SK-N-MC (cell line): Measurements from ENCODE around the gene HOXB5.

Experiments used
- EZH2 ChIP-seq: fragments of 200-600 bp; sonication (generic); IDR thresholded peaks from one replicate; pipeline ENCODE4 v1.6.1; 2017; ENCODE audit warnings: antibody characterized with exemption
- FOXP2 ChIP-seq: optimal IDR thresholded peaks from 2 replicates; pipeline ENCODE3; 2011; ENCODE audit warnings: mild to moderate bottlenecking, moderate library complexity; ENCODE audit not compliant: insufficient read depth; ENCODE audit errors: extremely low read length, control extremely low read depth
- POLR2AphosphoS5 ChIP-seq: IDR thresholded peaks from 2 replicates; pipeline ENCODE4 v1.6.1; 2012; ENCODE audit warnings: mild to moderate bottlenecking, low read depth, low read length, borderline replicate concordance

DNA sequence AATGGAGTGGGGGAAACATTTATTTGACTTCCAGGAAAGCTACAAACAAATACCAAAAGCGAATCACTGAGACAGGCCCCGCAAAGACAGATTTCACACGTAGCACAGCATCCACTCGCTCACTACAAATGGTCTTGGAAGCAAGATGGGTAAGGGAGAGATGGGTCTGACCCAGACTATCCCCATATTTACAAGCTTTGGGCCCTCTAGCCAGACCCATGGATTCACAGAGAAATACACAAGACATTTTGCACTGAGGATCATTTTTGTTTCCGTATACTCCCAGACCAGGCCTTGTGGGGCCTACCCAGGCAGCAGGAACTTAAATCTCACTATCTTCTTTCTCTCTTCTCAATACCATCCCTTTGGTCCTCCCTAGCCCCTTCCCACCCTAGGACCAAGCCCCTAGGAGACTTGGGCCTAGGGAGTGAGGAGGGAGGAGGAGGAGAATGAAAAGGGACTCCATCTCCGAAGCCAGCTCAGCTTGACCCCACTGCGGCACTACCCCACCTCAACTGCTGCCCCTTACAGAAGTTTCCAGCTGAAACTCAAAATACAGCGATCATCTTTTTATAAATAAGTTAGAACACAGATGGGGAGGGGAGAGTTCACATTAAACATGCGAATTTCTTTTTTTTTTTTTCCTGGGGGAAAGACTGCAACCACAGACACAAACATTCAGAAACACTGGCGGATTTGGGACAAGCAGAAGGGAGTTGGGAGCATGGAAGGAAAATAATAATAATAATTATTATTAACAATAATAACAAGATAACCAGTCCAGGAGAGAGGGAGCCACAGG, 2.1 kb downstream of the HOXB5 start:
- no peak for TF ChIP-seq POLR2AphosphoS5
- no peak for TF ChIP-seq EZH2
- no peak for TF ChIP-seq FOXP2
